ENCODE measurements around the gene TRAPPC10. TPM values are rescaled to one million over a fixed set of nuclear protein-coding genes. Genes with fewer than 3 reads are reported as not detected.

Gene TRAPPC10
- total RNA-seq, 2 donors from 2014 or later: 36.8 to 40.1 TPM

DNA sequence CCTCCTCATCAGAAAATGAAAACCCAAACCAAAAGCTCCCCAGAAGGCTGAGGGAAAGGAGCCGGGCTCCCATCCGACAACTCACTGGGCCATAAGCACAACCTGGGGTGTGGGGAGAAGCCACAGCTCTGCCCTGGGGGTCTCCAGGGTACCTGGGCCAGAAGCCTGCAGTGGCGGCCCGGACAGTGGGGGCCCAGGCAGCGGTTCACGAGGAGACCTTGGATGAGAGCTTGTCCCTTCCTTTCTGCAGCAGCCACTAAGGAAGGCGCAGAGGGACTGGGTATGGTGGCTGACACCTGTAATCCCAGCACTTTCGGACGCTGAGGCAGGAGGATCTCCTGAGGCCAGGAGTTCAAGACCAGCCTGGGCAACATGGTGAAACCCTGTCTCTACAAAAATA lies 17.5 kb upstream of the TRAPPC10 start:
- H3K9me3 ChIP-seq (ENCODE audit: control insufficient read depth, low read length): no peaks in the 10 kb centered on the region
- H3K27me3 Mint-ChIP-seq (ENCODE audit: insufficient read depth): no peaks in the 10 kb centered on the region
- no peak overlapping the region for H3K4me3 Mint-ChIP-seq
- H3K4me1 Mint-ChIP-seq: no peaks in the 10 kb centered on the region
- H3K27me3 ChIP-seq (ENCODE audit: control insufficient read depth, insufficient read depth, low read length, poor library complexity, severe bottlenecking): no peaks in the 10 kb centered on the region
- no peaks in the 10 kb centered on the region for H3K36me3 ChIP-seq (ENCODE audit: control insufficient read depth, insufficient read depth, low read length)
- H3K27ac ChIP-seq (ENCODE audit: low read depth, low read length): no peak overlapping the region
- no peaks in the 10 kb centered on the region for H3K9me3 Mint-ChIP-seq
- H3K36me3 Mint-ChIP-seq (ENCODE audit: low read depth): no peaks in the 10 kb centered on the region
- no peak overlapping the region for H3K27ac Mint-ChIP-seq
- WGBS, 2 experiments (ENCODE audit: insufficient coverage in 1 of 2, insufficient read length in 1 of 2): 90 to 94% methylated on average over 5 to 9 of the region's 9 CpGs
- no peak for DNase-seq
- no peaks in the 10 kb centered on the region for H3K4me1 ChIP-seq (ENCODE audit: control insufficient read depth, insufficient read depth, low read length)
- H3K4me3 ChIP-seq (ENCODE audit: low read length): no peak overlapping the region
- TF ChIP-seq, protein P1, sequence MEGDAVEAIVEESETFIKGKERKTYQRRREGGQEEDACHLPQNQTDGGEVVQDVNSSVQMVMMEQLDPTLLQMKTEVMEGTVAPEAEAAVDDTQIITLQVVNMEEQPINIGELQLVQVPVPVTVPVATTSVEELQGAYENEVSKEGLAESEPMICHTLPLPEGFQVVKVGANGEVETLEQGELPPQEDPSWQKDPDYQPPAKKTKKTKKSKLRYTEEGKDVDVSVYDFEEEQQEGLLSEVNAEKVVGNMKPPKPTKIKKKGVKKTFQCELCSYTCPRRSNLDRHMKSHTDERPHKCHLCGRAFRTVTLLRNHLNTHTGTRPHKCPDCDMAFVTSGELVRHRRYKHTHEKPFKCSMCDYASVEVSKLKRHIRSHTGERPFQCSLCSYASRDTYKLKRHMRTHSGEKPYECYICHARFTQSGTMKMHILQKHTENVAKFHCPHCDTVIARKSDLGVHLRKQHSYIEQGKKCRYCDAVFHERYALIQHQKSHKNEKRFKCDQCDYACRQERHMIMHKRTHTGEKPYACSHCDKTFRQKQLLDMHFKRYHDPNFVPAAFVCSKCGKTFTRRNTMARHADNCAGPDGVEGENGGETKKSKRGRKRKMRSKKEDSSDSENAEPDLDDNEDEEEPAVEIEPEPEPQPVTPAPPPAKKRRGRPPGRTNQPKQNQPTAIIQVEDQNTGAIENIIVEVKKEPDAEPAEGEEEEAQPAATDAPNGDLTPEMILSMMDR (conservative IDR thresholded peaks at IDR 0.05): no peak
- no peak overlapping the region for H3K9ac ChIP-seq (ENCODE audit: extremely low read depth, low read length, poor library complexity, severe bottlenecking)

DNA sequence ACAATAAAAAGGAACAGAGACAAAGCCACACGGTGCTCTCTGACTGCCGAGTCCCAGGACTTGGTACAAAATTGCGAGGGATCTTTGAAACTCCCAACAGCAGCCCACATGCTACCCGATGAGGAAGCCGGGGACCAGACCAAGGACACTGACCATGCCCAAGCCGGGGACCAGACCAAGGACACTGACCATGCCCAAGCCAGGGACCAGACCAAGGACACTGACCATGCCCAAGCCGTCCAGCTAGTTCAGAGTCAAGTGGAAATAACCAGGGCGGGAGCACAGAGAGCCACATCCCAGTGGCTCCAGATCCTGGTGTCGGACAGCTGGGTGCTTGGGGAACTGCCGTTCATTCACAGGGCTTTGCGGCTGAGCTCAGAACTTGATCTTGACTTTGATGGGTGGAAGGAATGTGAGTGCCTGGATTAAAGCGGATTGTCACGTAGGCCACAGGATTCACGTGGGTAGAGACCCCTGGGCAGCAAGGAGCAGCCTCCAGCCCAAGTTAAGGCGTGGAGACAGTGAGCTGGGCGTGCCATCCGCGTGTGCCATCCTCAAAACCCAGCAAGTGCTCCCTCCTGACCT lies 16.5 kb upstream of the TRAPPC10 start:
- no peak overlapping the region for H3K27ac Mint-ChIP-seq
- Histone ChIP-seq H3K4me1 (ENCODE audit: control insufficient read depth, insufficient read depth, low read length) (no peaks in the 10 kb centered on the region), H3K9me3 (ENCODE audit: control insufficient read depth, low read length) (no peaks in the 10 kb centered on the region), H3K9ac (ENCODE audit: extremely low read depth, low read length, poor library complexity, severe bottlenecking) (no peak overlapping the region), H3K36me3 (ENCODE audit: control insufficient read depth, insufficient read depth, low read length) (no peaks in the 10 kb centered on the region), H3K27me3 (ENCODE audit: control insufficient read depth, insufficient read depth, low read length, poor library complexity, severe bottlenecking) (no peaks in the 10 kb centered on the region), H3K27ac (ENCODE audit: low read depth, low read length) (no peak overlapping the region), H3K4me3 (ENCODE audit: low read length) (no peak overlapping the region)
- TF ChIP-seq, protein P1 (conservative IDR thresholded peaks at IDR 0.05): no peak
- H3K36me3 Mint-ChIP-seq (ENCODE audit: low read depth): no peaks in the 10 kb centered on the region
- H3K27me3 Mint-ChIP-seq (ENCODE audit: insufficient read depth): no peaks in the 10 kb centered on the region
- no peak overlapping the region for H3K4me3 Mint-ChIP-seq
- H3K9me3 Mint-ChIP-seq: no peaks in the 10 kb centered on the region
- H3K4me1 Mint-ChIP-seq: no peaks in the 10 kb centered on the region
- 91 to 96% methylated on average over 12 to 18 of the region's 18 CpGs for WGBS, 2 experiments (ENCODE audit: insufficient coverage in 1 of 2, insufficient read length in 1 of 2)
- DNase-seq: no peak

DNA sequence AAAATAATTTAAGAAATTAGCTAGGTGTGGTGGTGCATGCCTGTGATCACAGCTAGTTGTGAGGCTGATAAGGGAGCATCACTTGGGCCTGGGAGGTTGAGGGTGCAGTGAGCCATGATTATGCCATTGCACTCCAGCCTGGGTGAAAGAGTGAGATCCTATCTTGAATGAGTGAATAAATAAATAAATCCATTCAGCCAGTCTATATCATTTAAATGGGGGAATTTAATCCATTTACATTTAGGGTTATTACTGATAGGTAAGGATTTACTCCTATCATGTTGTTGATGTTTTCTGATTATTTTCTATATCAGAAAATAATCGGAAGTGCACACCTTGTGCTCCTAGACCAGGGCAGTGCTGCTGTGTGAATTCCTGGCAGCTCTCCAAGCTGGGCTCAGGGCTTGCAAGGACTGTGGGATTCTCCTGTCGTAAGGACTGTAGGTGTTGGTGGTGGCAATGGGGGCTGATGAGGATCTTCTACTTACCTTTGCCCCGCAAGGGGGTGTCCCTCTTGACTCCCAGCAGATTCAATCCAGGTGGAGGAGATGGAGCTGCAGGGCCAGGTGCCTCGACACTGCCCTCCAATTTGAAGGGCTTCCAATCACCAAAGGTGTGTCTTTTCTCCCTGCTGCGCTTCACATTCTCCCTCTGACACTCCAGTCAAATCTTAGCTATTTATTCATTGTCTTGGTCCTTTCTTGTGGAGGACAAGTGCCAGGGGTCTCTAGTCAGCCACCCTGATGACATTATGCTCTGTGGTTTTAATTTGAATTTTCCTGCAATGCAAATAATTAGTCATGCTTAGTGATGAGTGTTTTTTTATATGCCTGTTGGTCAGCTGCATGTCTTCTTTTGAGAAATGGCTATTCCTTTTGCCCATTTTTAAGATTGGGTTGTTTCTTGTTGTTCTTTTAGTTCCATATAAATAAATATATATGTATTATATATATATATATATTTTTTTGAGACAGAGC lies 14.1 kb upstream of the TRAPPC10 start:
- H3K4me1 Mint-ChIP-seq: no peaks in the 10 kb centered on the region
- no peaks in the 10 kb centered on the region for H3K36me3 Mint-ChIP-seq (ENCODE audit: low read depth)
- 92 to 100% methylated on average over 2 to 5 of the region's 5 CpGs for WGBS, 2 experiments (ENCODE audit: insufficient coverage in 1 of 2, insufficient read length in 1 of 2)
- H3K27me3 Mint-ChIP-seq (ENCODE audit: insufficient read depth): no peaks in the 10 kb centered on the region
- H3K4me3 Mint-ChIP-seq: no peak overlapping the region
- H3K36me3 ChIP-seq (ENCODE audit: control insufficient read depth, insufficient read depth, low read length): no peaks in the 10 kb centered on the region
- H3K9me3 Mint-ChIP-seq: no peaks in the 10 kb centered on the region
- no peak overlapping the region for H3K4me3 ChIP-seq (ENCODE audit: low read length)
- H3K9ac ChIP-seq (ENCODE audit: extremely low read depth, low read length, poor library complexity, severe bottlenecking): no peak overlapping the region
- TF ChIP-seq, protein P1 (conservative IDR thresholded peaks at IDR 0.05): no peak
- H3K27me3 ChIP-seq (ENCODE audit: control insufficient read depth, insufficient read depth, low read length, poor library complexity, severe bottlenecking): no peaks in the 10 kb centered on the region
- H3K4me1 ChIP-seq (ENCODE audit: control insufficient read depth, insufficient read depth, low read length): no peaks in the 10 kb centered on the region
- DNase-seq: no peak
- H3K9me3 ChIP-seq (ENCODE audit: control insufficient read depth, low read length): no peaks in the 10 kb centered on the region
- H3K27ac ChIP-seq (ENCODE audit: low read depth, low read length): no peak overlapping the region
- H3K27ac Mint-ChIP-seq: no peak overlapping the region

Measured in endodermal cell (in vitro differentiated cells).